Endothelial cell (in vitro differentiated cells): ENCODE results near the gene ZNF335. TPM values are rescaled to one million over a fixed set of nuclear protein-coding genes. Genes with fewer than 3 reads are reported as not detected.

Source experiments
- DNase-seq: peaks from one replicate; pipeline ENCODE4 v3.0.0; 2021; ENCODE audit warnings: low spot score
- H3K27ac Mint-ChIP-seq: one replicate; pipeline ENCODE4 v1.8.0; 2021; ENCODE audit warnings: mixed read lengths, inconsistent platforms; ENCODE audit not compliant: unreplicated experiment
- H3K27me3 Mint-ChIP-seq: one replicate; pipeline ENCODE4 v1.8.0; 2021; ENCODE audit warnings: mild to moderate bottlenecking, moderate library complexity, mixed read lengths, inconsistent platforms; ENCODE audit not compliant: unreplicated experiment
- H3K36me3 Mint-ChIP-seq: one replicate; pipeline ENCODE4 v1.8.0; 2021; ENCODE audit warnings: mild to moderate bottlenecking, low read depth, mixed read lengths, inconsistent platforms; ENCODE audit not compliant: unreplicated experiment
- H3K4me1 Mint-ChIP-seq: one replicate; pipeline ENCODE4 v1.8.0; 2021; ENCODE audit warnings: mild to moderate bottlenecking, mixed read lengths, inconsistent platforms; ENCODE audit not compliant: unreplicated experiment
- H3K4me3 Mint-ChIP-seq: one replicate; pipeline ENCODE4 v1.8.0; 2021; ENCODE audit warnings: mild to moderate bottlenecking, mixed read lengths, inconsistent platforms; ENCODE audit not compliant: unreplicated experiment
- H3K9me3 Mint-ChIP-seq: one replicate; pipeline ENCODE4 v1.8.0; 2021; ENCODE audit warnings: mixed read lengths, inconsistent platforms; ENCODE audit not compliant: unreplicated experiment
- CTCF ChIP-seq: fragments of 200-600 bp; sonication (generic); IDR thresholded peaks from one replicate; pipeline ENCODE4 v1.5.0; 2021; ENCODE audit warnings: antibody characterized with exemption; ENCODE audit not compliant: unreplicated experiment
- long read RNA-seq: library from polyadenylated mRNA; unstranded; transcript quantifications from one replicate; pipeline ENCODE4 v2.0.0, GENCODE V29; 2020; ENCODE audit not compliant: unreplicated experiment
- total RNA-seq: library from RNA; stranded (reverse); fragmentation: NEBNext Ultra II Directional; extraction: Animal tissue kit (Norgen Biotek cat#: 25700); gene quantifications from one replicate; pipeline ENCODE4 v1.2.1, GENCODE V29; 2021; ENCODE audit not compliant: unreplicated experiment

ZNF335 gene
- 22.9 TPM for total RNA-seq
- long read RNA-seq, partial matches to known transcripts = 1 of 4 reads
- long read RNA-seq, other reads (novel, unspliced or antisense) = 3 of 4 reads

- peak within 1 kb of the TSS; percentile 99 for H3K27ac Mint-ChIP-seq
- H3K4me1 Mint-ChIP-seq = peaks cover 11% of the 10 kb centered on the region
Observed at GRCh38 chr20:45971675-45972499, at the start of gene ZNF335. Gene ZNF335, minus strand, starts transcription at chr20:45972203. Its CDS starts 793 bp downstream, at chr20:45971410.

GRCh38 chr20:46020555-46020954 is 48.6 kb upstream of the ZNF335 start:
- TF ChIP-seq CTCF = no peak
- Mint-ChIP-seq H3K4me3 (peak overlapping the region; percentile 76), H3K9me3 (no peaks in the 10 kb centered on the region), H3K27ac (no peak overlapping the region), H3K4me1 (peaks cover 9% of the 10 kb centered on the region), H3K27me3 (peaks cover 16% of the 10 kb centered on the region), H3K36me3 (no peaks in the 10 kb centered on the region)
- no peak for DNase-seq

More at GRCh38 chr20:45971675-45972499, at the start of gene ZNF335:
- Mint-ChIP-seq H3K36me3 (peaks cover 12% of the 10 kb centered on the region), H3K27me3 (peaks cover 7% of the 10 kb centered on the region), H3K9me3 (no peaks in the 10 kb centered on the region), H3K4me3 (peak within 1 kb of the TSS; percentile 93)
- peak; percentile 61 for TF ChIP-seq CTCF
- DNase-seq = peak; percentile 94

GRCh38 chr20:46018611-46019010 is 46.6 kb upstream of the ZNF335 start:
- no peak for TF ChIP-seq CTCF
- H3K4me3 Mint-ChIP-seq = peak overlapping the region; percentile 11
- no peak for DNase-seq
- no peaks in the 10 kb centered on the region for H3K9me3 Mint-ChIP-seq
- H3K36me3 Mint-ChIP-seq = peaks cover 6% of the 10 kb centered on the region
- peaks cover 13% of the 10 kb centered on the region for H3K4me1 Mint-ChIP-seq
- H3K27me3 Mint-ChIP-seq = peaks cover 10% of the 10 kb centered on the region
- H3K27ac Mint-ChIP-seq = no peak overlapping the region

GRCh38 chr20:46018112-46018511 is 46.1 kb upstream of the ZNF335 start:
- Mint-ChIP-seq H3K9me3 (no peaks in the 10 kb centered on the region), H3K4me1 (peaks cover 13% of the 10 kb centered on the region), H3K27ac (no peak overlapping the region), H3K27me3 (peaks cover 10% of the 10 kb centered on the region), H3K36me3 (peaks cover 6% of the 10 kb centered on the region), H3K4me3 (peak overlapping the region; percentile 11)
- no peak for DNase-seq
- no peak for TF ChIP-seq CTCF

- peaks cover 13% of the 10 kb centered on the region for H3K4me1 Mint-ChIP-seq
- peaks cover 6% of the 10 kb centered on the region for H3K36me3 Mint-ChIP-seq
- DNase-seq = no peak
- TF ChIP-seq CTCF = no peak
- no peaks in the 10 kb centered on the region for H3K9me3 Mint-ChIP-seq
- peaks cover 10% of the 10 kb centered on the region for H3K27me3 Mint-ChIP-seq
- no peak overlapping the region for H3K27ac Mint-ChIP-seq
- H3K4me3 Mint-ChIP-seq = no peak overlapping the region
Observed at GRCh38 chr20:46017272-46017671, 45.3 kb upstream of the ZNF335 start.
